Measurements from ENCODE around the gene RALGAPA2.
A peak's percentile ranks its signal among the peaks of the same experiment; 100 is the strongest.

Gene RALGAPA2

GRCh38 chr20:20709887-20710286 lies 2.6 kb downstream of the RALGAPA2 start:
- Mint-ChIP-seq H3K36me3 (peaks cover 28% of the 10 kb centered on the region), H3K4me3 (peak overlapping the region; percentile 93), H3K4me1 (peaks cover 36% of the 10 kb centered on the region), H3K9me3 (no peaks in the 10 kb centered on the region), H3K27me3 (no peaks in the 10 kb centered on the region), H3K27ac (peak overlapping the region; percentile 93)
- no peak for DNase-seq
- CTCF ChIA-PET, result no interaction called here

DNA sequence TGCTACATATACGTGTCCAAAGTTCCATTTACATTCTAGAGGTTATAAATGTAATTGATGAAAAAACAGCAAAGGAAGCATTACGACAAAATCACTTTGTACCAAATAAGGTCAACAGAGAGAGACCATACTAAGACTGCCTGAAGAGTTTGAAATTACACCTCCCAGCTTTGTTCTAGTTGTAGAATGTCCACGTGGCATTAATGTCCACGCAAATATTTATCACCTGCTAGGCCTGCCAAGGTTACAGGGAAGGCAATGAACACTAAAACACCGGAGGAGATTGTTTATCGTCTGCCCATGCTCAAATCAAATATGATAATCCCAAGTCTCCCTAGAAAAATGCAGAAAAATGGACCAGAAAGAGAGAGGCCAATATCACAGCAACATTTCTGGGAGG lies 6.2 kb downstream of the RALGAPA2 start:
- CTCF ChIA-PET, result no interaction called here
- peaks cover 31% of the 10 kb centered on the region for H3K4me1 Mint-ChIP-seq
- no peak for DNase-seq
- no peaks in the 10 kb centered on the region for H3K27me3 Mint-ChIP-seq
- H3K4me3 Mint-ChIP-seq, result no peak overlapping the region
- no peaks in the 10 kb centered on the region for H3K9me3 Mint-ChIP-seq
- peaks cover 24% of the 10 kb centered on the region for H3K36me3 Mint-ChIP-seq
- no peak overlapping the region for H3K27ac Mint-ChIP-seq

GRCh38 chr20:20702330-20703245 lies 9.9 kb downstream of the RALGAPA2 start:
- H3K27ac Mint-ChIP-seq, result peak overlapping the region; percentile 33
- peaks cover 3% of the 10 kb centered on the region for H3K9me3 Mint-ChIP-seq
- no peak for DNase-seq
- no peak overlapping the region for H3K4me3 Mint-ChIP-seq
- peaks cover 9% of the 10 kb centered on the region for H3K36me3 Mint-ChIP-seq
- CTCF ChIA-PET, result no interaction called here
- H3K27me3 Mint-ChIP-seq, result no peaks in the 10 kb centered on the region
- H3K4me1 Mint-ChIP-seq, result peaks cover 6% of the 10 kb centered on the region

- H3K9me3 Mint-ChIP-seq, result peaks cover 3% of the 10 kb centered on the region
- CTCF ChIA-PET, result no interaction called here
- no peak for DNase-seq
- no peak overlapping the region for H3K4me3 Mint-ChIP-seq
- H3K36me3 Mint-ChIP-seq, result no peaks in the 10 kb centered on the region
- H3K27ac Mint-ChIP-seq, result no peak overlapping the region
- H3K27me3 Mint-ChIP-seq, result no peaks in the 10 kb centered on the region
- H3K4me1 Mint-ChIP-seq, result peaks cover 3% of the 10 kb centered on the region
These were observed 12.5 kb downstream of the RALGAPA2 start for GRCh38 chr20:20699917-20700316.

- Mint-ChIP-seq H3K4me3 (no peak overlapping the region), H3K4me1 (peaks cover 3% of the 10 kb centered on the region), H3K27me3 (no peaks in the 10 kb centered on the region), H3K36me3 (no peaks in the 10 kb centered on the region), H3K9me3 (peaks cover 3% of the 10 kb centered on the region), H3K27ac (no peak overlapping the region)
- CTCF ChIA-PET, result no interaction called here
- no peak for DNase-seq
These were observed 13.3 kb downstream of the RALGAPA2 start for GRCh38 chr20:20699144-20699543.

DNA sequence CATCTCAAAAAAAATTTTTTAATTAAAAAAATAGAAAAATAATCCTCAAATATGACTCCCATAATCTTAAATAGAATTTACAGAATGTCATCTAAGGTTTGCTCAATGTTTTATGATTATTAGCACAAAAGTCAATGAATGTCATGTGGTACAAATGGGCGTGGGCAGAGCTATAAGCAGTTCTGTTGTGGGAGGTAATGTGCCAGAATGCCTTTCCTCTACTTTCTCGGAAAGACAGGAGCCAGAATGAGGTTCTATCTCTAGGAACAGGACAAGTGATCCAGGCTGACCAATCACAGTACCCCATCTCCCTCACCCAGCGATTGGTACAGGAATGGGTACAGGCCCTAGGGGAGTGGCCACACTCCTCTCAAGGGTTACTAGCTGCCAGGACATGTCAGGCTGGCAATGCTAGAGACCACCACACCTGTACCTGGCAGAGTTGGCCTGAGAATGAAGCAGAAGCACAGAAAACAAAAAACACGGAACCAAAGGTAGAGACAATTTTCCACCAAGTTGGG lies 15.1 kb downstream of the RALGAPA2 start:
- no peak overlapping the region for H3K4me3 Mint-ChIP-seq
- H3K36me3 Mint-ChIP-seq, result no peaks in the 10 kb centered on the region
- no peak overlapping the region for H3K27ac Mint-ChIP-seq
- no peaks in the 10 kb centered on the region for H3K27me3 Mint-ChIP-seq
- CTCF ChIA-PET, result interaction anchor here (1.0 kb wide), 1 partner anchor 127 kb away, joined by 3 read pairs; no protein-coding TSS in a partner anchor
- H3K4me1 Mint-ChIP-seq, result peaks cover 3% of the 10 kb centered on the region
- H3K9me3 Mint-ChIP-seq, result peaks cover 3% of the 10 kb centered on the region
- DNase-seq, result no peak

DNA sequence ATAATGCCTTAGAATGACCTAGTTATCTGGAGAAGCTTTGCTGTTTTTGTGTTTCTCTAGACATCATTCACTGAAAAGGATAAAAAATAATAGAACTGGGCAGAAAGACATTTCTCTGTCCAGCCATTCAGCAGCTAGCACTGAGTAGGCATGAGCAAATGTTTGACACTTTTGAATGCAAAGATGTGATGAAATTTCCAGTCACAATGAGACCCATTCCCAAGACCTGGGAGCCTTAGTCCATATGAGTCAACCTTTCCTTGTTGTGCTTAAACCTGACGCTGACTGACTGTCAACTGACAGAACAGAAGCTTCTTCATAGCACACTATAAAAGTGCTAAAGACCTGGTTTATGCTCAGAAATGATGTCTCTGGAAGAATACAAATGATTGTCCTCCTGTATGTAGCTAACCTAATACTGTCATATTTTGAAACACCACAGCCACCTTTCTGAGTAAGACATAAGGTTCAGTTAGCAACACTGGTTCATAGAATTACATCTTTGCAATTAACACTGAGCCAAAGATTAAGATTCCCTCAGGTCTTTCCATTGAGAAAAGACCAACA lies 17.1 kb downstream of the RALGAPA2 start:
- no peak for DNase-seq
- CTCF ChIA-PET, result interaction anchor here (1.3 kb wide), 1 partner anchor 9 kb away, joined by 4 read pairs; no protein-coding TSS in a partner anchor
- Mint-ChIP-seq H3K9me3 (peaks cover 3% of the 10 kb centered on the region), H3K4me1 (no peaks in the 10 kb centered on the region), H3K4me3 (no peak overlapping the region), H3K36me3 (no peaks in the 10 kb centered on the region), H3K27me3 (no peaks in the 10 kb centered on the region), H3K27ac (no peak overlapping the region)

DNA sequence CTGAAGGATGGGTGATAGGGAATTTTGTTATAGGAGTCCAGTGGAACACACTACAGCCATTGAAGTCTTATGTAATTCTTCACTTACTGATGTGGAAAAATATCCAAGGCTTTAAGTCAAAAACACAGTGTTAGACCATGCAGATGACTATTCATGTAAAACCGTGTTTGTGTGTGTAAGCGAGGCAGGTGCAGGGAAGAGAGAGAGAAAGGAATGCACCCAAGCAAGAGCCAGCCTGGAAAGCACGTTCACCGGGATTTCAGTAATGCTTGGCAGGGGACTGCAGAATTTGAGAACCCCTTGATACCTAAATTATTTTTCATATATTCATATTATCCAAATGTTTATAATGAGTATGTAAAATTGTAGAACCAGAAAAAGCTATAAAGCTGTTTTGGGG lies 17.9 kb downstream of the RALGAPA2 start:
- CTCF ChIA-PET, result interaction anchor here (1.3 kb wide), 1 partner anchor 8 kb away, joined by 4 read pairs; no protein-coding TSS in a partner anchor
- H3K4me3 Mint-ChIP-seq, result no peak overlapping the region

GRCh38 chr20:20692587-20692986 lies 19.9 kb downstream of the RALGAPA2 start:
- Mint-ChIP-seq H3K4me3 (no peak overlapping the region), H3K27me3 (no peaks in the 10 kb centered on the region), H3K27ac (no peak overlapping the region), H3K9me3 (no peaks in the 10 kb centered on the region), H3K4me1 (peaks cover 2% of the 10 kb centered on the region), H3K36me3 (no peaks in the 10 kb centered on the region)
- no peak for DNase-seq
- CTCF ChIA-PET, result no interaction called here

More for the DNA sequence above, 17.9 kb downstream of the RALGAPA2 start:
- H3K4me1 Mint-ChIP-seq, result no peaks in the 10 kb centered on the region
- H3K27me3 Mint-ChIP-seq, result no peaks in the 10 kb centered on the region
- no peaks in the 10 kb centered on the region for H3K9me3 Mint-ChIP-seq
- H3K27ac Mint-ChIP-seq, result no peak overlapping the region
- no peak for DNase-seq
- no peaks in the 10 kb centered on the region for H3K36me3 Mint-ChIP-seq

DNA sequence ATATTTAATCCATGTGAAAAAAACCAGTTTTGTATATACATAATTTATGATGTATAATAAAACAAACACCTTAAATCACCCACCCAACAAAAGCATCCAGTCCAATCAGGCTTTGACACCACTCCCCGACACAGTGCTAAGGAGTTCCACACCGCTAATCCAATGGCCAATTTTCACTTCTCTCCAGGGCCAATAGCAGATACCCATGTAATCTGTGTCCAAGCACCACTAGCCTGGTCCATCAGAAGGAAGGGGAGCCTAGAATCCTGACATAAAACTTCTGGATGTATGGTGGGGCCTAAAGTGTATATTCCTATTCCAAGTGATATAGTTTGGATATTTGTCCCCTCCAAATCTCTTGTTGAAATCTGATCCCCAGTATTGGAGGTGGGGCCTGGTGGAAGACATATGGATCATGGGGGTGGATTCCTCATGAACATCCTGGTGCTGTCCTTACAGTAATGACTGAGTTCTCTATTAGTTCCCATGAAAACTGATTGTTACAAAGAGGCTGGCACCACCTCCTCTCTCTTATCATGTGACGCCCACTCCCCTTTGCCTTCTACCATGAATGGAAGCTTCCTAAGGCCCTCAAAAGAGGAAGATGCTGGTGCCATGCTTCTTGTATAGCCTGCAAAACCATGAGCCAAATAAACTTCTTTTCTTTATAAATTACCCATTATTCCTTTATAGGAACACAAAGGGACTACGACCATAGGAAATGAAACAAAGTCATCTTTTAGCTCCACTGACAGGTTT lies 20.8 kb downstream of the RALGAPA2 start:
- H3K27ac Mint-ChIP-seq, result no peak overlapping the region
- CTCF ChIA-PET, result no interaction called here
- no peak for DNase-seq
- H3K4me1 Mint-ChIP-seq, result peaks cover 2% of the 10 kb centered on the region
- no peaks in the 10 kb centered on the region for H3K36me3 Mint-ChIP-seq
- no peaks in the 10 kb centered on the region for H3K9me3 Mint-ChIP-seq
- no peaks in the 10 kb centered on the region for H3K27me3 Mint-ChIP-seq
- H3K4me3 Mint-ChIP-seq, result no peak overlapping the region

DNA sequence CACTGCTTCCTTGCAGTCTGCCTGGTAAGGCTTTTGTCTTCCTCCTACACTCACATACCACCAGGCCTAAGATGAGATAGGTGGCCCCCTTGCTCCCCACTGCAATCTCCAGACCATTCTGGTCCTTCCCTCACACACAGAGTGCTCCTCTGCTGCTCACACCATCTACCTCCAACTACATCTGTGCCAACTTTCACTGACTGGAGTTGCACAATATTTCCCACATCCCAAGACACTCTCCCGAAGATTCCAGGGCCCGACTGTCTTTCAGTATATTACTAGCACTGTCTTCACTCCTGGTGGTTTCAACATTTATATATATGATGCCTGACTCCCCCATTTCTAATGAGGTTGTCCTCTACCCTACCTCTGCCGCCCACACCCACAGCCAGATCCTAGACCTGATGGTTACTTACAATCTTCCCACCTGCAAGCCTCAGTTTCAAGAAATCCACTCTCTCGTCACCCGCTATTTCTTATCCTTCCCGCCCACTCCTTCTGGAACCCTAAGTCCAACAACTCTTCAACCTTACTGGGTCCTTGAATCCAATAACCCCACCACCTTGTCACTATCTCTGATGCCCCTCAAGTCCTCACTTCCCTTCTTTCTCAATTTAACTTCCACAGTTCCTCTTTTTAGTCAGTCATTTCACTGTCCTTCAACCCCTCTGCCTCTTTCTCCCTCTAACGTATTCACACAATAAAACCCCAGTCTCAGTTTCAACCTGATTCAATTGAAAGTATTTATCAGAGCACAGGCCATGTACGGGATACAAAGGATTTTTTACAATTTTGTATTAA lies 21.6 kb downstream of the RALGAPA2 start:
- H3K9me3 Mint-ChIP-seq, result no peaks in the 10 kb centered on the region
- peaks cover 2% of the 10 kb centered on the region for H3K4me1 Mint-ChIP-seq
- DNase-seq, result no peak
- H3K27ac Mint-ChIP-seq, result no peak overlapping the region
- H3K4me3 Mint-ChIP-seq, result no peak overlapping the region
- H3K36me3 Mint-ChIP-seq, result no peaks in the 10 kb centered on the region
- H3K27me3 Mint-ChIP-seq, result no peaks in the 10 kb centered on the region
- CTCF ChIA-PET, result no interaction called here

DNA sequence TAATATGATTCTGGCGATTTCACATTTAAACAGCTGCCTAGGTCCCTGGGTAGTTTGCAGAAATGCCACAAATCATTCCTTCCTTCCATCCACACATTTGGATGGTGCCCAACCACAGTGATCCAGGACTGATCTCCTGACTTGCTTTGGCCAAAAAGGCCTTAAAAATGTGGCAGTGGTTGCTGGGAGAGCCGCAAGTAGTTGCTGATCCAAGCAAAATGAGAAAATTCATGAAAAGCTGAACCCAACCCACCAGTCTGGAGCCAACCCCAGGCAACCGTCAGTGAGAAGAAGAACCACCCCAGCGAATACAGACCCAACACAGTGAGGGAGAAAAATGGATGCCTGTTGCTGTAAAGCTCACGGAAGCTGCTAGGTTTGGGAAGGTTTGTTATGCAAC lies 25.1 kb downstream of the RALGAPA2 start:
- Mint-ChIP-seq H3K4me3 (no peak overlapping the region), H3K27me3 (no peaks in the 10 kb centered on the region), H3K36me3 (no peaks in the 10 kb centered on the region), H3K9me3 (no peaks in the 10 kb centered on the region), H3K27ac (no peak overlapping the region), H3K4me1 (peaks cover 18% of the 10 kb centered on the region)
- DNase-seq, result no peak
- CTCF ChIA-PET, result interaction anchor here (0.6 kb wide), 1 partner anchor 89 kb away, joined by 3 read pairs; no protein-coding TSS in a partner anchor

DNA sequence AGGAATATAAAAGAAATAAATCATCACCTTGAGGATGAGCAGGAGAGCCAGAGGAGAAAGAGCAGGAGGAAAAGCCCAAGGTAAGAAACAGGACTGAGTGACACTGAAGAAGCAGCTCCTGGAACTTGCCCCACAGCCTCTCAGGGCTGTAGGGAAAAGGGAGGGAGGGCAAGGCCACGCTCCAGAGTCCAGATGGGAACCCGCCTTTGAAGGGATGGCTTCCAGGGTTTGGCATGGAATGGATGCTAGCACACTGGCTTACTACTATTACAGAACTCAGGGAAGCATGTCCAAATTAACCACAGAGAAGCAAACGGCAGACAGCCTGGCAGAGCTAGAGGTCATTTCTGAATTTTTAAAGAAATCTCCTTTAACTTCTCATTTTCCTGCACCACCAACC lies 26.8 kb downstream of the RALGAPA2 start:
- Mint-ChIP-seq H3K4me3 (no peak overlapping the region), H3K27ac (no peak overlapping the region), H3K9me3 (no peaks in the 10 kb centered on the region), H3K36me3 (no peaks in the 10 kb centered on the region), H3K4me1 (peaks cover 28% of the 10 kb centered on the region), H3K27me3 (no peaks in the 10 kb centered on the region)
- DNase-seq, result no peak
- CTCF ChIA-PET, result interaction anchor here (1.2 to 1.4 kb wide), 2 partner anchors 10 to 140 kb away, joined by 3 to 4 read pairs; no protein-coding TSS in a partner anchor
